Activated CD8-positive, alpha-beta memory T cell treated with anti-CD3 and anti-CD28 coated beads, Interleukin-2, amount 50 U/mL, for 24 hours (primary cell): ENCODE data around the gene PCDHGA1.

ENCODE experiments used
- DNase-seq: peaks from one replicate; pipeline ENCODE4 v3.0.0-alpha.2; 2020; ENCODE audit errors: extremely low read depth

Gene PCDHGA1

GRCh38 chr5:141439411-141440141 is 109.3 kb downstream of the PCDHGA1 start:
- no peak for DNase-seq

GRCh38 chr5:141440341-141440740 is 110.0 kb downstream of the PCDHGA1 start:
- DNase-seq = no peak

- DNase-seq = no peak
Measured at GRCh38 chr5:141441571-141442170, 111.4 kb downstream of the PCDHGA1 start.

- DNase-seq = no peak
Measured at GRCh38 chr5:141465351-141465750, 135.0 kb downstream of the PCDHGA1 start.

GRCh38 chr5:141475625-141476131 is 145.4 kb downstream of the PCDHGA1 start, which contains the start of gene PCDHGC3:
Gene PCDHGC3, plus strand, starts transcription at chr5:141475966. Its CDS starts 151 bp downstream, at chr5:141476117.
- DNase-seq = no peak

GRCh38 chr5:141476132-141476911 is 146.0 kb downstream of the PCDHGA1 start:
- no peak for DNase-seq

GRCh38 chr5:141477044-141477575 is 146.8 kb downstream of the PCDHGA1 start:
- DNase-seq = no peak

GRCh38 chr5:141477815-141478214 is 147.5 kb downstream of the PCDHGA1 start:
- DNase-seq = no peak

- no peak for DNase-seq
Measured at GRCh38 chr5:141478321-141478945, 148.1 kb downstream of the PCDHGA1 start.

GRCh38 chr5:141479776-141480175 is 149.5 kb downstream of the PCDHGA1 start:
- DNase-seq = no peak

- no peak for DNase-seq
Measured at GRCh38 chr5:141483902-141484301, 153.6 kb downstream of the PCDHGA1 start.

- no peak for DNase-seq
Measured at GRCh38 chr5:141484310-141484640, 154.0 kb downstream of the PCDHGA1 start.

- DNase-seq = no peak
Measured at GRCh38 chr5:141484641-141485311, 154.5 kb downstream of the PCDHGA1 start, which contains the start of gene PCDHGC4. Gene PCDHGC4, plus strand, starts transcription at chr5:141485030. Its CDS starts 144 bp downstream, at chr5:141485174.

- no peak for DNase-seq
Measured at GRCh38 chr5:141485321-141486055, 155.2 kb downstream of the PCDHGA1 start.

- no peak for DNase-seq
Measured at GRCh38 chr5:141486091-141486490, 155.8 kb downstream of the PCDHGA1 start.

- DNase-seq = no peak
Measured at GRCh38 chr5:141487131-141487530, 156.8 kb downstream of the PCDHGA1 start.

GRCh38 chr5:141488591-141489561 is 158.6 kb downstream of the PCDHGA1 start, which contains the start of gene PCDHGC5:
Gene PCDHGC5, plus strand, starts transcription at chr5:141489081. Its CDS starts 160 bp downstream, at chr5:141489241.
- no peak for DNase-seq

GRCh38 chr5:141489841-141490240 is 159.5 kb downstream of the PCDHGA1 start:
- DNase-seq = no peak

- no peak for DNase-seq
Measured at GRCh38 chr5:141490271-141490670, 160.0 kb downstream of the PCDHGA1 start.
